ENCODE measurements around the gene GON7. TPM values are rescaled to one million over a fixed set of nuclear protein-coding genes. Genes with fewer than 3 reads are reported as not detected.

The GON7 gene
- total and polyA plus RNA-seq, 8 donors, result 4.6 to 14.9 (median 6.2) TPM

DNA sequence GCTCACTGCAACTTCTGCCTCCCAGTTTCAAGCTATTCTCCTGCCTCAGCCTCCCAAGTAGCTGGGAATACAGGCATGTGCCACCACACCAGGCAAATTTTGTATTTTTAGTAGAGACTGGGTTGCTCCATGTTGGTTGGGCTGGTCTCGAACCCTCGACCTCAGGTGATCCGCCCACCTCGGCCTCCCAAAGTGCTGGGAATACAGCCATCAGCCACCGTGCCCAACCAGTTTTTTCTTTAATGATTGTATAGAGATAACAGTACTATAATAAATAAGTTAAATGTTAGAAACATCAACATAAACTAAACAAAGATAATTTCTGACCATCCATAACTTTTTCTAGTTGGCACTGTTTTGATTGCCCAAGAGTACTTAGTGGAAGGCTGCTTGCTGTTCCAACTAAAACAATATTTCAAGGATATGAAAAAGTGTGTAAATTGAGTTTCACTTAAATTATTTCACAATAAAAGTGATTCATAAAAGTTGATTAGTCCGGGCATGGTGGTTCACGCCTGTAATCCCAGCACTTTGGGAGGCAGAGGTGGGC, 5.6 kb downstream of the GON7 start:
- ATAC-seq (peak in 1 of 4 donors; percentile 38), DNase-seq (no peak), FAIRE-seq (no peak)
- WGBS, 2 donors, result 50 to 60% methylated on average over 7 of the region's 7 CpGs
- H3K9me3 ChIP-seq, result no peaks in the 10 kb centered on the region
- H3K27ac ChIP-seq, result no peak overlapping the region
- intact Hi-C loops (cut with DNase I), result no loop called here
- no peaks in the 10 kb centered on the region for H3K36me3 ChIP-seq
- TF ChIP-seq, protein P1, sequence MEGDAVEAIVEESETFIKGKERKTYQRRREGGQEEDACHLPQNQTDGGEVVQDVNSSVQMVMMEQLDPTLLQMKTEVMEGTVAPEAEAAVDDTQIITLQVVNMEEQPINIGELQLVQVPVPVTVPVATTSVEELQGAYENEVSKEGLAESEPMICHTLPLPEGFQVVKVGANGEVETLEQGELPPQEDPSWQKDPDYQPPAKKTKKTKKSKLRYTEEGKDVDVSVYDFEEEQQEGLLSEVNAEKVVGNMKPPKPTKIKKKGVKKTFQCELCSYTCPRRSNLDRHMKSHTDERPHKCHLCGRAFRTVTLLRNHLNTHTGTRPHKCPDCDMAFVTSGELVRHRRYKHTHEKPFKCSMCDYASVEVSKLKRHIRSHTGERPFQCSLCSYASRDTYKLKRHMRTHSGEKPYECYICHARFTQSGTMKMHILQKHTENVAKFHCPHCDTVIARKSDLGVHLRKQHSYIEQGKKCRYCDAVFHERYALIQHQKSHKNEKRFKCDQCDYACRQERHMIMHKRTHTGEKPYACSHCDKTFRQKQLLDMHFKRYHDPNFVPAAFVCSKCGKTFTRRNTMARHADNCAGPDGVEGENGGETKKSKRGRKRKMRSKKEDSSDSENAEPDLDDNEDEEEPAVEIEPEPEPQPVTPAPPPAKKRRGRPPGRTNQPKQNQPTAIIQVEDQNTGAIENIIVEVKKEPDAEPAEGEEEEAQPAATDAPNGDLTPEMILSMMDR (IDR thresholded peaks at IDR 0.05), result no peak
- no peak overlapping the region for H3K4me3 ChIP-seq
- peaks cover 0 to 8% (median 8%) of the 10 kb centered on the region in 3 donors for H3K4me1 ChIP-seq
- H3K27me3 ChIP-seq, result no peaks in the 10 kb centered on the region

DNA sequence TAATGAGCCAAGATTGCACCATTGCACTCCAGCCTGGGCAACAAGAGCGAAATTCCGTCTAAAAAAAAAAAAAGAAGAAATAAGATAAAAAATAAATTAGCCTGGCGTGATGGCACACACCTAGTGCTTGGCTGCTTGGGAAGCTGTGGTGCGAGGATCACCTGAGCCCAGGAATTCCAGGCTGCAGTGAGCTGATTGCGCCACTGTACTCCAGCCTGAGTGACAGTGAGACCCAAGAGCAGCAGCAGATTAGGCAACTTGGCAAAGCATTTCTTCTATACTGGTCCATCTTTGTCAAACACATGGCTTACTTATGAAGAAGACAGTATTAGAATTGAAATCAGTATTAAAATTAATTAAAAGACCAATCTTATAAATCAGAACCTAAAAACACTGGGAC, 6.3 kb downstream of the GON7 start:
- Histone ChIP-seq H3K27me3 (no peaks in the 10 kb centered on the region), H3K27ac (no peak overlapping the region), H3K4me3 (no peak overlapping the region), H3K4me1 (peaks cover 0 to 4% (median 1%) of the 10 kb centered on the region in 3 donors), H3K9me3 (no peaks in the 10 kb centered on the region), H3K36me3 (no peaks in the 10 kb centered on the region)
- TF ChIP-seq, protein P1 (IDR thresholded peaks at IDR 0.05), result no peak
- DNase-seq (no peak), ATAC-seq (no peak), FAIRE-seq (no peak)
- 87 to 90% methylated on average over 5 of the region's 5 CpGs for WGBS, 2 donors
- intact Hi-C loops (cut with DNase I), result no loop called here

DNA sequence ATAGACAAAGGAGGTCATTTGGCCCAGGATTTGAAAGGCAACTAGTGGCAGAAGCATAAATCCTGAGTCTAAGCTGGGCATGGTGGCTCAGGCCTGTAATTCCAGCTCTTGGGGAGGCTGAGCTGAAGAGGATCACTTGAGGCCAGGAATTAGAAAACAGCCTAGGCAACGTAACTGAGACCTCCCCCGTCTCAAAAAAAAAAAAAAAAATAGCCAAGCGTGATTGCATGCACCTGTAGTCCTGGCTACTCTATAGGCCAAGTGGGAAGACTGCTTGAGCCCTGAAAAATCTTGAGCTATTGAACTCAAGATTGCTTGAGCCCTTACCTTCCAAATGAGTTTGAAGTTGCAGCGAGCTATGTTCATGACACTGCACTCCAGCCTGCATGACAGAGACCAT, 7.8 kb downstream of the GON7 start:
- WGBS, 2 donors, result 91 to 98% methylated on average over 4 of the region's 4 CpGs
- Histone ChIP-seq H3K4me3 (no peak overlapping the region), H3K27me3 (no peaks in the 10 kb centered on the region), H3K27ac (no peak overlapping the region), H3K4me1 (no peaks in the 10 kb centered on the region), H3K9me3 (no peaks in the 10 kb centered on the region), H3K36me3 (no peaks in the 10 kb centered on the region)
- intact Hi-C loops (cut with DNase I), result no loop called here
- DNase-seq (no peak), FAIRE-seq (no peak), ATAC-seq (no peak)
- TF ChIP-seq, protein P1 (IDR thresholded peaks at IDR 0.05), result no peak

DNA sequence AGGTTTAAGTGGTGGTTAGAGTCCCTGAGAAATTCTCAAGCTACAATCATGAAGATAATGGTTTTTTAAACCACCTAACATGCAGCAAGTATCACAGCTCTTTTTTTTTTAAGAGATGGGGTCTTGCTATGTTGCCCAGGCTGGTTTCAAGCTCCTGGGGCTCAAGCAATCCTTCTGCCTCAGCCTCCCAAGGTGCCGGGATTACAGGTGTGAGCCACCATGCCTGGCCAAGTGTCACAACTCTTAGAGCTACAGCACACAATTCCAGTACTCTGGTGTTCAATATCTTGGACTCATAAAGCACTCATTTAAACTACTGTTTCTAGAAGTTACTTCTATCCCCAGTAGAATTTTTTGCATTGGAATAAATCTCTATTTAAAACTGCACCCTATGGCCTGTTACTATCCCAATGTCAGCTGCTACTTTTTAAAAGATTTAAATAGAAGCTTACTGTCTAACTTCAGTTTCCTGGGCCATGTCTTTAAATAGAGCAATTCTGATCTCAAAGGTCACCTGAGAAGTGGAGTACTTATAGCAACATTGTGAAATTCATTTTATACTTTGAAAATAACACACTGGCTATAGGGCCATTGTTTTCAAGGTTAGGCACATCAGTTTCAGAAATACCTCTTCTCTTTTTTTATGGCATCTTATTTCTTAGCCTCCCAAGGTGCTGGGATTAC, 11.4 kb downstream of the GON7 start:
- Histone ChIP-seq H3K36me3 (no peaks in the 10 kb centered on the region), H3K4me1 (no peaks in the 10 kb centered on the region), H3K27ac (no peak overlapping the region), H3K4me3 (no peak overlapping the region), H3K27me3 (no peaks in the 10 kb centered on the region), H3K9me3 (no peaks in the 10 kb centered on the region)
- no peak for FAIRE-seq
- no peak for ATAC-seq
- 87 to 100% methylated on average over 1 of the region's 1 CpG for WGBS, 2 donors
- TF ChIP-seq, protein P1 (IDR thresholded peaks at IDR 0.05), result no peak
- intact Hi-C loops (cut with DNase I), result no loop called here
- no peak for DNase-seq

DNA sequence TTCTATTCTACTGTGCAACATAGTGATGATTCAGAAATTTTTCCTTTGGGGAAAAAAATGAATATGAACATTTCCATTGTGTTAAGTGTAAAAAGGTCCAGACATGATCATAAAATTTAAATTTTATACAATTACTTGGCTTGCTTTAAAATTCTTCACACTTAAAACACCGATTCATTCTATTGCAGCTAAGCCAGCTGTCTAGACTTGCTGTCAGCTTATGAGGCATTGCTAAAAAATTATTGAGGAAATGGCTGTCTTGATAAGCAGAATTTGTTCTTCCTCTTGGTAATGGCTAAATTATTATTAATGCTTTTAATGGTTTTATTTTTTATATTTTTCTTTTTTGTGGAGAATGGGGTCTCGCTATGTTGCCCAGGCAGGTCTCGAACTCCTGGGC, 19.9 kb downstream of the GON7 start:
- 90 to 93% methylated on average over 3 of the region's 3 CpGs for WGBS, 2 donors
- Histone ChIP-seq H3K36me3 (no peaks in the 10 kb centered on the region), H3K9me3 (no peaks in the 10 kb centered on the region), H3K4me1 (peaks cover 0 to 24% (median 10%) of the 10 kb centered on the region in 3 donors), H3K27me3 (no peaks in the 10 kb centered on the region), H3K27ac (no peak overlapping the region), H3K4me3 (no peak overlapping the region)
- TF ChIP-seq, protein P1 (IDR thresholded peaks at IDR 0.05), result no peak
- intact Hi-C loops (cut with DNase I), result no loop called here
- no peak for ATAC-seq
- no peak for DNase-seq
- no peak for FAIRE-seq
